K562 (cell line): ENCODE measurements around the gene JAM2. TPM values are rescaled to one million over a fixed set of nuclear protein-coding genes. Genes with fewer than 3 reads are reported as not detected.
A peak's percentile ranks its signal among the peaks of the same experiment; 100 is the strongest.

Experiments
- BCL6 ChIP-seq: fragments of 250-450 bp; sonication (Bioruptor Pico); IDR thresholded peaks from 2 replicates; pipeline ENCODE4 v1.4.0; 2020
- CBX8 ChIP-seq: fragments of 200-600 bp; sonication (generic); IDR thresholded peaks from 2 replicates; pipeline ENCODE4 v1.6.1; 2012; ENCODE audit warnings: borderline replicate concordance, mixed run types, low read depth, mild to moderate bottlenecking, moderate library complexity, mixed read lengths, low read length, control low read depth, inconsistent platforms; ENCODE audit not compliant: poor library complexity, severe bottlenecking; ENCODE audit errors: extremely low read depth
- CEBPG ChIP-seq, 3 experiments: fragments of 200-800 bp in 1 of 3; sonication (Bioruptor generic) in 1 of 3; sonication (generic) in 1 of 3; formaldehyde crosslinking in 1 of 3; IDR thresholded peaks in 2 of 3; conservative IDR thresholded peaks in 1 of 3; 2 replicates each; pipeline versions ENCODE4 v1.6.1 to v1.8.0; 2016 to 2022; ENCODE audit warnings: missing compliant biosample characterization in 2 of 3, missing genetic modification characterization in 2 of 3, mild to moderate bottlenecking in 1 of 3, missing genetic modification reagents in 1 of 3
- CUX1 ChIP-seq: fragments of 200-800 bp; sonication (Bioruptor generic); IDR thresholded peaks from 2 replicates; pipeline ENCODE4 v1.6.1; 2016; ENCODE audit warnings: missing genetic modification characterization, missing compliant biosample characterization
- EHMT2 ChIP-seq: fragments of 450-650 bp; IDR thresholded peaks from 2 replicates; pipeline ENCODE4 v1.6.1; 2018; ENCODE audit warnings: antibody characterized with exemption
- HMBOX1 ChIP-seq: sonication (generic); IDR thresholded peaks from 2 replicates; pipeline ENCODE4 v1.6.1; 2016
- MEF2A ChIP-seq: IDR thresholded peaks from 2 replicates; pipeline ENCODE4 v1.6.1; 2011; ENCODE audit warnings: low read depth, mild to moderate bottlenecking, low read length, moderate library complexity; ENCODE audit not compliant: control insufficient read depth
- NFE2 ChIP-seq: IDR thresholded peaks from 2 replicates; pipeline ENCODE4 v1.6.1; 2014; ENCODE audit warnings: antibody characterized with exemption, low read depth
- PHF8 ChIP-seq: fragments of 200-600 bp; sonication (generic); IDR thresholded peaks from 2 replicates; pipeline ENCODE4 v1.6.1; 2012; ENCODE audit warnings: mixed run types, mild to moderate bottlenecking, inconsistent platforms, low read length, moderate library complexity, borderline replicate concordance
- POLR2AphosphoS2 ChIP-seq: IDR thresholded peaks from 2 replicates; pipeline ENCODE4 v1.6.1; 2012; ENCODE audit warnings: low read length, improper control_type of control experiment
- SAP30 ChIP-seq: fragments of 200-600 bp; sonication (generic); IDR thresholded peaks from 2 replicates; pipeline ENCODE4 v1.6.1; 2012; ENCODE audit warnings: borderline replicate concordance, low read depth, mild to moderate bottlenecking, moderate library complexity, low read length, control low read depth, inconsistent platforms; ENCODE audit not compliant: insufficient read depth, poor library complexity, severe bottlenecking
- ZBTB2 ChIP-seq: fragments of 450-650 bp; IDR thresholded peaks from 2 replicates; pipeline ENCODE4 v1.6.1; 2016; ENCODE audit warnings: antibody characterized with exemption
- ZNF280A ChIP-seq: fragments of 450-650 bp; IDR thresholded peaks from 2 replicates; pipeline ENCODE4 v1.6.1; 2018; ENCODE audit warnings: mild to moderate bottlenecking, low read depth; ENCODE audit not compliant: partially characterized antibody
- ZNF589 ChIP-seq: fragments of 200-800 bp; sonication (Bioruptor generic); IDR thresholded peaks from 2 replicates; pipeline ENCODE4 v1.6.1; 2016; ENCODE audit warnings: low read depth, missing genetic modification characterization, missing compliant biosample characterization
- polyA plus RNA-seq, 8 experiments: library from polyadenylated mRNA; depleted of rRNA in 4 of 8; stranded (reverse) in 5 of 8; unstranded in 3 of 8; fragments of >200 nt; fragmentation: Nextera tagmentation in 2 of 8; fragmentation: Illumina TruSeq in 1 of 8; extraction: Ambion mirVana in 2 of 8; extraction: Trizol in 1 of 8; gene quantifications; 2 replicates each; pipeline versions ENCODE4 v1.2.1 to v1.2.3, GENCODE V29; 2011 to 2014; ENCODE audit warnings: inconsistent platforms in 1 of 8, missing spikeins in 1 of 8
- total RNA-seq, 7 experiments: library from RNA; depleted of rRNA in 6 of 7; stranded (reverse); fragments of >200 nt in 6 of 7; fragmentation: Illumina TruSeq in 2 of 7; extraction: Trizol in 2 of 7; gene quantifications; 2 replicates each; pipeline versions ENCODE4 v1.2.1 to v1.2.3, GENCODE V29; 2011 to 2021; ENCODE audit warnings: low replicate concordance in 1 of 7

JAM2 gene
- total and polyA plus RNA-seq, 9 of the 15 experiments (the other 6 are each of a cell fraction or from before 2014, with no cell fraction given) = 0.03 to 0.08 (median 0.07) TPM; not detected in 6

GRCh38 chr21:25607151-25608043 is 31.7 kb upstream of the JAM2 start, which contains the start of gene MRPL39 (continued):
- TF ChIP-seq NFE2 (no peak; the same call in 1 of the 2 replicates), CUX1 (no peak), ZBTB2 (peak; percentile 80), MEF2A (peak; percentile 44; the same call in 1 of the 2 replicates), ZNF589 (CRISPR knock-in tag) (no peak), BCL6 (CRISPR knock-in tag) (no peak), EHMT2 (peak; percentile 72), HMBOX1 (no peak), CEBPG (CRISPR knock-in tag; IDR thresholded peaks at IDR 0.05) (no peak), CEBPG (tag; conservative IDR thresholded peaks at IDR 0.05 in 1 of 2, IDR thresholded peaks at IDR 0.05 in 1 of 2) (no peak), POLR2AphosphoS2 (peak; percentile 71; the same call in 1 of the 2 replicates), PHF8 (peak; percentile 99), SAP30 (no peak), ZNF280A (no peak), CBX8 (no peak)
